ENCODE data around the gene MBP. TPM values are rescaled to one million over a fixed set of nuclear protein-coding genes. Genes with fewer than 3 reads are reported as not detected.

MBP gene
- total RNA-seq, 1 experiment from 2014 or later, result not detected

- Histone ChIP-seq H3K36me3 (ENCODE audit: insufficient read depth, low read length, poor library complexity, severe bottlenecking) (no peaks in the 10 kb centered on the region), H3K27me3 (replicated peaks; ENCODE audit: insufficient read depth, low read depth, low read length, poor library complexity) (no peaks in the 10 kb centered on the region), H3K27ac (ENCODE audit: low read depth, low read length, poor library complexity, severe bottlenecking) (no peak overlapping the region), H3K9me3 (ENCODE audit: low read depth, low read length, poor library complexity, severe bottlenecking) (no peaks in the 10 kb centered on the region), H3K4me3 (ENCODE audit: low read depth, low read length, poor library complexity, severe bottlenecking) (no peak overlapping the region), H3K4me1 (ENCODE audit: insufficient read depth, low read length, poor library complexity, severe bottlenecking) (no peaks in the 10 kb centered on the region)
- ChIA-PET POLR2A (ENCODE audit: low non-redundant PET) (no interaction called here), CTCF (no interaction called here)
- no peak for DNase-seq (ENCODE audit: low spot score)
- TF ChIP-seq EZH2 (IDR thresholded peaks at IDR 0.05; ENCODE audit: borderline replicate concordance, low read depth, low read length, poor library complexity, severe bottlenecking) (no peak), CTCF (conservative IDR thresholded peaks at IDR 0.05; ENCODE audit: low read depth, low read length) (no peak)
- no TSS peak for BruUV-seq (replicated peaks)
- intact Hi-C loops (cut with micrococcal nuclease; ENCODE audit: unreplicated experiment), result loop anchor here (10.0 kb wide), 1 partner anchor 585 kb away; no protein-coding TSS in a partner anchor
Measured at GRCh38 chr18:76979906-76980305, 152.7 kb downstream of the MBP start.

- no peak for DNase-seq (ENCODE audit: low spot score)
- TF ChIP-seq EZH2 (IDR thresholded peaks at IDR 0.05; ENCODE audit: borderline replicate concordance, low read depth, low read length, poor library complexity, severe bottlenecking), result no peak
- TF ChIP-seq CTCF (conservative IDR thresholded peaks at IDR 0.05; ENCODE audit: low read depth, low read length), result no peak
- CTCF ChIA-PET, result no interaction called here
- H3K4me1 ChIP-seq (ENCODE audit: insufficient read depth, low read length, poor library complexity, severe bottlenecking), result no peaks in the 10 kb centered on the region
- POLR2A ChIA-PET (ENCODE audit: low non-redundant PET), result no interaction called here
- no peaks in the 10 kb centered on the region for H3K36me3 ChIP-seq (ENCODE audit: insufficient read depth, low read length, poor library complexity, severe bottlenecking)
- no peaks in the 10 kb centered on the region for H3K27me3 ChIP-seq (replicated peaks; ENCODE audit: insufficient read depth, low read depth, low read length, poor library complexity)
- H3K9me3 ChIP-seq (ENCODE audit: low read depth, low read length, poor library complexity, severe bottlenecking), result no peaks in the 10 kb centered on the region
- no TSS peak for BruUV-seq (replicated peaks)
- H3K27ac ChIP-seq (ENCODE audit: low read depth, low read length, poor library complexity, severe bottlenecking), result no peak overlapping the region
- intact Hi-C loops (cut with micrococcal nuclease; ENCODE audit: unreplicated experiment), result no loop called here
- H3K4me3 ChIP-seq (ENCODE audit: low read depth, low read length, poor library complexity, severe bottlenecking), result no peak overlapping the region
Measured at GRCh38 chr18:76979111-76979751, 153.4 kb downstream of the MBP start.

GRCh38 chr18:76978616-76979015 lies 154.0 kb downstream of the MBP start:
- ChIA-PET CTCF (no interaction called here), POLR2A (ENCODE audit: low non-redundant PET) (no interaction called here)

More at GRCh38 chr18:76978616-76979015, 154.0 kb downstream of the MBP start:
- Histone ChIP-seq H3K27me3 (replicated peaks; ENCODE audit: insufficient read depth, low read depth, low read length, poor library complexity) (no peaks in the 10 kb centered on the region), H3K9me3 (ENCODE audit: low read depth, low read length, poor library complexity, severe bottlenecking) (no peaks in the 10 kb centered on the region), H3K4me1 (ENCODE audit: insufficient read depth, low read length, poor library complexity, severe bottlenecking) (no peaks in the 10 kb centered on the region), H3K27ac (ENCODE audit: low read depth, low read length, poor library complexity, severe bottlenecking) (no peak overlapping the region), H3K4me3 (ENCODE audit: low read depth, low read length, poor library complexity, severe bottlenecking) (no peak overlapping the region), H3K36me3 (ENCODE audit: insufficient read depth, low read length, poor library complexity, severe bottlenecking) (no peaks in the 10 kb centered on the region)
- intact Hi-C loops (cut with micrococcal nuclease; ENCODE audit: unreplicated experiment), result no loop called here
- TF ChIP-seq CTCF (conservative IDR thresholded peaks at IDR 0.05; ENCODE audit: low read depth, low read length) (no peak), EZH2 (IDR thresholded peaks at IDR 0.05; ENCODE audit: borderline replicate concordance, low read depth, low read length, poor library complexity, severe bottlenecking) (no peak)
- no TSS peak for BruUV-seq (replicated peaks)
- no peak for DNase-seq (ENCODE audit: low spot score)
